Right lobe of liver (tissue), 4 donors: ENCODE measurements around the gene GRAP.

ENCODE experiments used
- POLR2A ChIP-seq: fragments of 450-650 bp; IDR thresholded peaks from one replicate; pipeline ENCODE4 v1.6.1; 2017; ENCODE audit warnings: antibody characterized with exemption, mild to moderate bottlenecking
- TF ChIP-seq, protein P1 (sequence below), 4 donors: fragments of 200-600 bp in 3 of 4; fragments of 450-650 bp in 1 of 4; IDR thresholded peaks; one replicate each; pipeline versions ENCODE4 v1.5.1 to v1.8.0; 2016 to 2022; ENCODE audit warnings: antibody characterized with exemption in 4 of 4, mild to moderate bottlenecking in 2 of 4
- donor health status: DM: no; HTN: no; CAD: no.
- donor health status: DM: no; HTN: no; CAD: no.
- donor health status: DM: no; HTN: yes; CAD: no.

DNA sequence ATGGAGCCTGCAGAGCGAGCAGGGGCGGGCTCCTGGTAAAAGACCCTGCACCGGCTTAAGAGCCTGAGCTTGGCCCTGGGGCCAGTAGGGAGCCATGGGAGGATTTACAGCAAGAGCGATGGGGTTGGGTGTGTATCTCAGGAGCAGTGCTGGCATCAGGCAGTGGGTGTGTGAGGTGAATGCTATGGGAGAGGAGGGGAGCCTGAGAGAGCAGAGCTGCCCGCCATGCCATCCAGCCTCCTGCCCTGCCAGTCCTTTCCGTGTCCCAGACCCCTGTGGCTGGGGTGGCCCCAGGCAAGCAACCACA lies 65.5 kb downstream of the GRAP start:
- TF ChIP-seq, protein P1, sequence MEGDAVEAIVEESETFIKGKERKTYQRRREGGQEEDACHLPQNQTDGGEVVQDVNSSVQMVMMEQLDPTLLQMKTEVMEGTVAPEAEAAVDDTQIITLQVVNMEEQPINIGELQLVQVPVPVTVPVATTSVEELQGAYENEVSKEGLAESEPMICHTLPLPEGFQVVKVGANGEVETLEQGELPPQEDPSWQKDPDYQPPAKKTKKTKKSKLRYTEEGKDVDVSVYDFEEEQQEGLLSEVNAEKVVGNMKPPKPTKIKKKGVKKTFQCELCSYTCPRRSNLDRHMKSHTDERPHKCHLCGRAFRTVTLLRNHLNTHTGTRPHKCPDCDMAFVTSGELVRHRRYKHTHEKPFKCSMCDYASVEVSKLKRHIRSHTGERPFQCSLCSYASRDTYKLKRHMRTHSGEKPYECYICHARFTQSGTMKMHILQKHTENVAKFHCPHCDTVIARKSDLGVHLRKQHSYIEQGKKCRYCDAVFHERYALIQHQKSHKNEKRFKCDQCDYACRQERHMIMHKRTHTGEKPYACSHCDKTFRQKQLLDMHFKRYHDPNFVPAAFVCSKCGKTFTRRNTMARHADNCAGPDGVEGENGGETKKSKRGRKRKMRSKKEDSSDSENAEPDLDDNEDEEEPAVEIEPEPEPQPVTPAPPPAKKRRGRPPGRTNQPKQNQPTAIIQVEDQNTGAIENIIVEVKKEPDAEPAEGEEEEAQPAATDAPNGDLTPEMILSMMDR (IDR thresholded peaks at IDR 0.05): no peak
- TF ChIP-seq POLR2A: no peak
